ENCODE results near the gene MBP.

DNA sequence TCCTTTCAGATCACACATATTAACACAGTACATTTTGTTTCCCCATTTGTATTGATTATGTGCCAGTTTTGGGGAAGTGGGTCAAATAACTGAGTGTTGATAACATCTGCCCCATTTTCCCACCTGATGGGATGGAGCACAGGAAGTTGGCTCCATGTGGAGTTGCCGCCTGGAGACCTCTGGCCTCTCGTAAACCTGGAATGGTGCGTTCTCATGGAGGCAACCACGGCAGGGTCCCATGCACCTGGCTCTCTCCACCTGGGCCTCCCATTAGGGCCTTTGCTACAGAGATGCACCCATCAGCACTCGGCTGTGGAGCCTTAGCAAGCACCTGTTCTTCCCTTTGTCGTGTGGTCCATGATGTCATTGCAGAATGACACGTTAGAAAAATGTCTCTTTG lies 130.6 kb downstream of the MBP start:
- no peak for TF ChIP-seq FOXM1 (IDR thresholded peaks at IDR 0.05; ENCODE audit: borderline replicate concordance)
- no peak for TF ChIP-seq TARDBP (IDR thresholded peaks at IDR 0.05)
- no peak for TF ChIP-seq NFRKB (IDR thresholded peaks at IDR 0.05)
